ENCODE data around the gene RFX4. TPM values are rescaled to one million over a fixed set of nuclear protein-coding genes. Genes with fewer than 3 reads are reported as not detected.

The RFX4 gene
- total and polyA plus RNA-seq, 9 of the 15 experiments (the other 6 are each of a cell fraction or from before 2014, with no cell fraction given) = not detected

- TF ChIP-seq HNRNPLL (IDR thresholded peaks at IDR 0.05; ENCODE audit: low read depth, low read length, poor library complexity, severe bottlenecking) (no peak), PURB (CRISPR knock-in tag; IDR thresholded peaks at IDR 0.05; ENCODE audit: low read depth) (no peak), TOE1 (IDR thresholded peaks at IDR 0.05; ENCODE audit: borderline replicate concordance) (peak; percentile 17; the same call in 1 of the 2 replicates), TOE1 (CRISPR knock-in tag; IDR thresholded peaks at IDR 0.05; ENCODE audit: borderline replicate concordance, low read depth) (no peak), ADNP (tag; IDR thresholded peaks at IDR 0.05) (no peak), KDM5B (IDR thresholded peaks at IDR 0.05; ENCODE audit: insufficient replicate concordance, low read depth, low read length) (peak; percentile 87), NFE2L1 (tag; IDR thresholded peaks at IDR 0.05; ENCODE audit: borderline replicate concordance, low read depth) (no peak), ZNF395 (CRISPR knock-in tag; IDR thresholded peaks at IDR 0.05) (peak; percentile 66), ESRRA (IDR thresholded peaks at IDR 0.05; ENCODE audit: borderline replicate concordance, low read depth) (no peak; the same call in 1 of the 2 replicates), NRF1 (conservative IDR thresholded peaks at IDR 0.05 in 1 of 2, IDR thresholded peaks at IDR 0.05 in 1 of 2) (no peak; a peak in 1 of 4 replicates), ZNF175 (CRISPR knock-in tag; IDR thresholded peaks at IDR 0.05; ENCODE audit: low read depth) (peak; percentile 71), SIRT6 (IDR thresholded peaks at IDR 0.05; ENCODE audit: low read depth, low read length) (no peak), HMG20B (CRISPR knock-in tag; IDR thresholded peaks at IDR 0.05) (no peak), DDX20 (tag; IDR thresholded peaks at IDR 0.05; ENCODE audit: low read depth) (no peak), ZNF764 (CRISPR knock-in tag; IDR thresholded peaks at IDR 0.05; ENCODE audit: low read depth) (no peak), BRF1 (IDR thresholded peaks at IDR 0.05; ENCODE audit: borderline replicate concordance, extremely low read depth, insufficient read length) (no peak), MCM5 (IDR thresholded peaks at IDR 0.05; ENCODE audit: low read depth) (no peak), NFATC3 (IDR thresholded peaks at IDR 0.05) (no peak), FOXP4 (CRISPR knock-in tag; IDR thresholded peaks at IDR 0.05; ENCODE audit: borderline replicate concordance) (no peak), ETS2 (tag; IDR thresholded peaks at IDR 0.05; ENCODE audit: borderline replicate concordance, poor library complexity, severe bottlenecking) (no peak), BCOR (IDR thresholded peaks at IDR 0.05) (no peak), NFXL1 (CRISPR knock-in tag; IDR thresholded peaks at IDR 0.05) (no peak), ZNF445 (CRISPR knock-in tag; IDR thresholded peaks at IDR 0.05; ENCODE audit: low read depth) (no peak), PHF21A (IDR thresholded peaks at IDR 0.05; ENCODE audit: borderline replicate concordance, low read depth) (no peak), MYC (IDR thresholded peaks at IDR 0.05; ENCODE audit: low read depth, low read length) (peak; percentile 47), MYC (CRISPR knock-in tag; IDR thresholded peaks at IDR 0.05; ENCODE audit: borderline replicate concordance, low read depth) (no peak)
Measured at GRCh38 chr12:106774005-106774807, 191.4 kb downstream of the RFX4 start, which contains the start of gene RIC8B (continued).
